Measurements from ENCODE around the gene NUP153.

GRCh38 chr6:17724341-17724740 lies 17.6 kb upstream of the NUP153 start:
- TF ChIP-seq, protein P1, sequence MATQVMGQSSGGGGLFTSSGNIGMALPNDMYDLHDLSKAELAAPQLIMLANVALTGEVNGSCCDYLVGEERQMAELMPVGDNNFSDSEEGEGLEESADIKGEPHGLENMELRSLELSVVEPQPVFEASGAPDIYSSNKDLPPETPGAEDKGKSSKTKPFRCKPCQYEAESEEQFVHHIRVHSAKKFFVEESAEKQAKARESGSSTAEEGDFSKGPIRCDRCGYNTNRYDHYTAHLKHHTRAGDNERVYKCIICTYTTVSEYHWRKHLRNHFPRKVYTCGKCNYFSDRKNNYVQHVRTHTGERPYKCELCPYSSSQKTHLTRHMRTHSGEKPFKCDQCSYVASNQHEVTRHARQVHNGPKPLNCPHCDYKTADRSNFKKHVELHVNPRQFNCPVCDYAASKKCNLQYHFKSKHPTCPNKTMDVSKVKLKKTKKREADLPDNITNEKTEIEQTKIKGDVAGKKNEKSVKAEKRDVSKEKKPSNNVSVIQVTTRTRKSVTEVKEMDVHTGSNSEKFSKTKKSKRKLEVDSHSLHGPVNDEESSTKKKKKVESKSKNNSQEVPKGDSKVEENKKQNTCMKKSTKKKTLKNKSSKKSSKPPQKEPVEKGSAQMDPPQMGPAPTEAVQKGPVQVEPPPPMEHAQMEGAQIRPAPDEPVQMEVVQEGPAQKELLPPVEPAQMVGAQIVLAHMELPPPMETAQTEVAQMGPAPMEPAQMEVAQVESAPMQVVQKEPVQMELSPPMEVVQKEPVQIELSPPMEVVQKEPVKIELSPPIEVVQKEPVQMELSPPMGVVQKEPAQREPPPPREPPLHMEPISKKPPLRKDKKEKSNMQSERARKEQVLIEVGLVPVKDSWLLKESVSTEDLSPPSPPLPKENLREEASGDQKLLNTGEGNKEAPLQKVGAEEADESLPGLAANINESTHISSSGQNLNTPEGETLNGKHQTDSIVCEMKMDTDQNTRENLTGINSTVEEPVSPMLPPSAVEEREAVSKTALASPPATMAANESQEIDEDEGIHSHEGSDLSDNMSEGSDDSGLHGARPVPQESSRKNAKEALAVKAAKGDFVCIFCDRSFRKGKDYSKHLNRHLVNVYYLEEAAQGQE (IDR thresholded peaks at IDR 0.05; ENCODE audit: borderline replicate concordance): no peak
- TF ChIP-seq, protein P2, sequence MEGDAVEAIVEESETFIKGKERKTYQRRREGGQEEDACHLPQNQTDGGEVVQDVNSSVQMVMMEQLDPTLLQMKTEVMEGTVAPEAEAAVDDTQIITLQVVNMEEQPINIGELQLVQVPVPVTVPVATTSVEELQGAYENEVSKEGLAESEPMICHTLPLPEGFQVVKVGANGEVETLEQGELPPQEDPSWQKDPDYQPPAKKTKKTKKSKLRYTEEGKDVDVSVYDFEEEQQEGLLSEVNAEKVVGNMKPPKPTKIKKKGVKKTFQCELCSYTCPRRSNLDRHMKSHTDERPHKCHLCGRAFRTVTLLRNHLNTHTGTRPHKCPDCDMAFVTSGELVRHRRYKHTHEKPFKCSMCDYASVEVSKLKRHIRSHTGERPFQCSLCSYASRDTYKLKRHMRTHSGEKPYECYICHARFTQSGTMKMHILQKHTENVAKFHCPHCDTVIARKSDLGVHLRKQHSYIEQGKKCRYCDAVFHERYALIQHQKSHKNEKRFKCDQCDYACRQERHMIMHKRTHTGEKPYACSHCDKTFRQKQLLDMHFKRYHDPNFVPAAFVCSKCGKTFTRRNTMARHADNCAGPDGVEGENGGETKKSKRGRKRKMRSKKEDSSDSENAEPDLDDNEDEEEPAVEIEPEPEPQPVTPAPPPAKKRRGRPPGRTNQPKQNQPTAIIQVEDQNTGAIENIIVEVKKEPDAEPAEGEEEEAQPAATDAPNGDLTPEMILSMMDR (IDR thresholded peaks at IDR 0.05; ENCODE audit: poor library complexity, severe bottlenecking): no peak
- TF ChIP-seq POLR2AphosphoS5 (IDR thresholded peaks at IDR 0.05) (no peak), EP300 (conservative IDR thresholded peaks at IDR 0.05; ENCODE audit: poor library complexity, severe bottlenecking) (no peak), RAD21 (conservative IDR thresholded peaks at IDR 0.05) (no peak), EZH2 (IDR thresholded peaks at IDR 0.05; ENCODE audit: borderline replicate concordance, insufficient read depth, low read length, poor library complexity, severe bottlenecking) (no peak)

All from neural cell (in vitro differentiated cells).